HK-2 (cell line): ENCODE measurements around the gene DUSP14.
"Not testable (repeated sequence)": the region's sequence is repeated elsewhere in the genome, so short reads cannot be mapped to it uniquely, and the experiment has no call there.

ENCODE experiments used
- DNase-seq: peaks from one replicate; pipeline ENCODE4 v3.0.0-alpha.2; 2018; ENCODE audit not compliant: unreplicated experiment

DUSP14 gene, protein sequence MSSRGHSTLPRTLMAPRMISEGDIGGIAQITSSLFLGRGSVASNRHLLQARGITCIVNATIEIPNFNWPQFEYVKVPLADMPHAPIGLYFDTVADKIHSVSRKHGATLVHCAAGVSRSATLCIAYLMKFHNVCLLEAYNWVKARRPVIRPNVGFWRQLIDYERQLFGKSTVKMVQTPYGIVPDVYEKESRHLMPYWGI

DNA sequence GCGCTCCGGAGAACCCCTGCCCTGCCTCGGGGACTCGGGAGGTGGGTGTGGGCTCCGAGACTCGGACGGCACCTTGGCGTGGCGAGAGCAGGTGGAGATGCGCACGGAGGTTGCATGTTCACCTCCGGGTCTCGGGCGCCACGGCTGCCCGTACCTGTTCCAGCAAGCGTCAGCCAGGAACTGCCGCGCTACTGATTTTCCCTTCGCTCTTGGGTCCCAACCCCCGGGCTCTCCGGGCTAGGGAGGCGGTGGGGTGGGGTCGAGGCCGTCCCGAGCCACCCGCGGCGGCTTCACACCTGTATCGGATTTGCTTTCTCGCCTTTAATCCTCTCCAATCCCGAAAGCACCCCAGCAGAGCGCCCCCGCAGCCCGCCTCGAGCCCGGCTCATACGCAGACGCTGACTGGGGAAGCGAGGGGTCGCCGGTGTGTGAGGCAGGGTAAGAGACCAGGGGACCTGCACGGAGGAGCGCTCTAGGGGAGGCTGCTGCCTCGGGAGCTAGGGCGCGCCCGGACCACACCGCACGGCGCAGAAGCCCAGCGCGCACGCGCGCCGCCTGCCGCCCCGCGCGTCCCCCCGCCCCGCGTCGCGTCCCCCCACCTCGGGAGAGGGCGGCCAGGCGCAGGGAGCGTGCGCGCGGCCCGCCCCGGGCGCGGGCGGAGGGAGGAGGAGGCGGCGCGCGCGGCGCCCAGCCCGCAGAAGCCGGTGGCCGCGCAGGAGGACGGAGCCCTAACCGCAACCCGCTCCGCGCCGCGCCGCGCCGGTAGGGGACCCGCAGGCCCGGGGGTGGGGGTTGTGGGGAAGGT lies at the start of gene DUSP14:
DUSP14 (plus strand) TSS at position 695 of the 805 bp plus-strand sequence. CDS start 22,382 bp downstream, outside the sequence.
- DNase-seq: peak; percentile 82

DNA sequence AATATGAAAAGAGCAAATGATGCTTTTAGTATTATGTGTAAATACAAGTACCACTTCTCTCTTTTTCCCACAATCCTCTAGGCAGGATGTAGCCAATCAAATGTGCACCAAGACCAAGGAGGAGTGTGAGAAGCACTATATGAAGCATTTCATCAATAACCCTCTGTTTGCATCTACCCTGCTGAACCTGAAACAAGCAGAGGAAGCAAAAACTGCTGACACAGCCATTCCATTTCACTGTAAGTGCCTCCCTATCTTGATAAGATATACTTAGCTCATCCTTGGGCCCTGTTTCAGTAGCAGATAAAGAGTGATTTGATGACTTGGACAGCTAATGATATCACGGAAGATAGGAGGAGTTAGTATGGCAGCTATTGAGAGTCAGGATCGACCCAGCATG lies 49.3 kb upstream of the DUSP14 start:
- DNase-seq: no peak

DNA sequence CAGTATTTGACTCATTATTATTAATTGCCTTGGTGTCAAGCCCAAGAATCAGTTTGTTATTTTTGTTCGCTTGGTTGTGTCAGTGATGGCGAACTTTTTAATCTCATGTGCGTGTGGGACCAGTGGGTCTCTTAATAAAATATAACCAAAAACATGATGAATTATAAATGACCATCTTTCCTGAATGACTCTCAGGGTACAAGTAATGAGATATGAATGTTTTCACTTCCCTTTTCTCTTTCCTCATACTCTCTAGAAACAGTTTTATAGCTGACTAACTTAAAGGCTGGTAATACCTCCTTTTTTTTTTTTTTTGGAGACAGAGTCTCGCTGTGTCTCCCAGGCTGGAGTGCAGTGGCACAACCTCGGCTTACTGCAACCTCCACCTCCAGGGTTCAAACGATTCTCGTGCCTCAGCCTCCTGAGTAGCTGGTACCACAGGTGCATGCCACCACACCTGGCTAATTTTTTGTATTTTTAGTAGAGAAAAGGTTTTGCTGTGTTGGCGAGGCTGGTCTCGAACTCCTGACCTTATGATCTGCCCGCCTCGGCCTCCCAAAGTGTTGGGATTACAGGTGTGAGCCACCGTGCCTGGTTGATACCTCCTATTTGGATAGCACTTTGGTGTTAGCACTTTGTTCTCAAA lies 48.2 kb upstream of the DUSP14 start:
- not testable (repeated sequence) for DNase-seq

DNA sequence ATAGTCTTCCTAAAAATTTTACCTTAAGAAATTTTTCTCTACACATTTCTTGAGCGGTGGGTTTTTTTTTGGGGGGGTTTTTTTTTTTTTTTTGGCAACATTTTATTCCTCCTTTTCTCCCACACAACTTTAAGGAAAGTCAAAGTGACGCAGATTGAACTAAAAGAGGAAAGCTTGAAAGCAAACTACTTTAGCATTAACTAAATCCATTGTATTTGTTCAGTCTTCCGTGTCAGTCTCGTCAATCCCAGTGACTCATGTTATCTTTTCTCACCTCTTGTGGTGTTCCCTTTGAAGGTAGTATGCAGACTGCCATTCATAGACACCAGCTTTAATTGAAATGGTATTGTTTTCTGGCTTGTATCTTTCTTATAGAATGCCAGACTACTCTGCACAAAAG lies 43.7 kb upstream of the DUSP14 start:
- DNase-seq: no peak

DNA sequence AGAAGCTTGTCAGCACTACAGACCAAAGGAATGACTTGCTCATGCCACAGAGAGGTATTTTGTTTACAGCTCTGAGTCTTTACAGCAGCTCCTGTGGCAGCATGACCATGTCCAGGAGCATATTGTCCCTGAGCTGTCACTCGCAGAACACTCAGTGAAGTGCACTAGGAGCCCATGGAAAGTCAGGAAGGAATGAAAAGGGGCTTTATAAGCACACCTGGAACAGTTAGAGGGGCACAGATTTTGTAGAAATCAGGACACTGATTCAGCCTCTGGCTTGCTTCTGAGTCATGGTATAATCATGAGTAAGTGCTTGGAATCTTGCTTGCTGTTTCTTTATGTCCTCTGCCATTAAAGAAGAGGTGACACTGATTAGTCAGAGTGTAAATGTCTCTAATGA lies 42.0 kb upstream of the DUSP14 start:
- DNase-seq: peak; percentile 7

DNA sequence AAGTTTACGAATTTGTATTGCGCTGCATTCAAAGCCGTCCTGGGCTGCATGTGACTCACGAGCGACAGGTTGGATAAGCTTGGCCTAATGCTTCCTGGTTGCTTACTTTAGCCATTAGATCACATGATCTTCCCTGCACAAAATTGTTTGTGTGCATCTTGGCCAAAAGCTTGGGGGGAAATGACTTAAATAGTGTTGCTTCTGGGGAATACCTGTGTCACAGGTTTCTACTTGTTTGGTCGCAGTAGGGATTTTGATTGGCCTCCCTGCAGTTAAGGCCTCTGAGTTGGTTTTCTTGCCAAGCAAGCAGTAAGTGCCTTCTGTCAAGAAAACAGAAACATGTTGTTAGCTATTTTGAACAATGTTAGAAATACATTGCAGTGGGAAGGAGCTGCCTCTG lies 39.6 kb upstream of the DUSP14 start:
- DNase-seq: no peak

DNA sequence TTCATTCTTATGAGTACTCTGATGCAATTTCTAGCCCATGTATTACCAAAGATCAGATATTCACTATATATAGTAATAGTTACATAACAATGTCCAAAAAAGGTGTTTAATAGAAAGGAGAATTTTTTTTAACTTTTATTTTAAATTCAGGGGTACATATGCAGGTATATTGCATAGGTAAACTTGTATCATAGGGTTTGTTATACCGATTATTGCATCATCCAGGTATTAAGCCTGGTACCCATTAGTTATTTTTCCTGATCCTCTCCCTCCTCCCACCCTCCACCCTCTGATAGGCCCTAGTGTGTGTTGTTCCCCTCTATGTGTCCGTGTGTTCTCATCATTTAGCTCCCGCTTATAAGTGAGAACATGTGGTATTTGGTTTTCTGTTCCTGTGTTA lies 31.9 kb upstream of the DUSP14 start:
- DNase-seq: not testable (repeated sequence)

DNA sequence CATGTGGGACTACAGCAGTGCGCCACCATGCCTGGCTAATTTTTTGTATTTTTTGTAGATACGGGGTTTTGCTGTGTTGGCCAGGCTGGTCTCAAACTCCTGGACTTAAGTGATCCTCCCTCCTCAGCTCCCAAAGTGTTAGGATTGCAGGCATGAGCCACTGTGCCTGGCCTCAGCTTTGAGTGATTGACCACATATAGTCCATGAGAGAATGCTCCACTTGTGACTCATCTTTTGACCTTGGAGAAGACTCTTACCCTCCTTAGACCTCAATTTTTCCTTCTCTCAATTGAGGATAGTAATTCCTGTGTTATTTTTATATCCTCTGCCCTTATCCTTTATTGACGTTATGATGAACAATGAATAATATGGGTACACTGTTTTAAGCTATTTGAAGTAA lies 30.9 kb upstream of the DUSP14 start:
- no peak for DNase-seq

DNA sequence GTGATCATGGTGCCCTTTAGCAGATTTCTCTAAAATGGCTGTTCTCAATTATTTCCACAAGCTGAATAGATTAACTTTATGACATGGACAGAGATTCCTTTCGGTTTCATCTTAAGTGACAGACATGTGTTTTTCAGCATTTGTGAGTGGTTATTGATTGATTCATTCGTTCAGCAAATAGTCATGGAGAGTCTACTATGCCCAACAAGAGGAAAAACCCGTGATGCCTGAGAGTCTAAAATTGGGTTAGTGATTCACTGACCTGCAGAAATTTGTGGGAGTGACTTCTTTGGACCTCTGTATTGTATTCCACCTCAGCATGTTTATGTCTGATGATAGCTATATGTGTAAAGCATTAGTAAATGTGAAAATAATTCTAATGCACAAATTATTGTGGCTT lies 28.0 kb upstream of the DUSP14 start:
- no peak for DNase-seq

DNA sequence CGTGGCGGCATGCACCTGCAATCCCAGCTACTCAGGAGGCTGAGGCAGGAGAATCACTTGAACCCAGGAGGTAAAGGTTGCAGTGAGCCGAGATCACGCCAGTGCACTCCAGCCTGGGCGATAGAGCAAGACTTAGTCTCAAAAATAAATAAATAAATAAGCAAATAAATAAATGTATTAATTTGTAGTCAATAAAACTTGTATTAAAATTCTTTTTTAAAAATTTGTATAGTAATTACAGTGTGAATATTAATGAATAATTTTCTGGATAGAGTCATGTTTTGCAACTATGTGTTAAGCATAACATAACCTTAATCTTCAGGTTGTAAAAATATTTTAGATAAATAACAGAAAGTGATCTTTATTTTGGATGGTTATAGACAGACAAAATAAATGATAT lies 27.2 kb upstream of the DUSP14 start:
- no peak for DNase-seq

DNA sequence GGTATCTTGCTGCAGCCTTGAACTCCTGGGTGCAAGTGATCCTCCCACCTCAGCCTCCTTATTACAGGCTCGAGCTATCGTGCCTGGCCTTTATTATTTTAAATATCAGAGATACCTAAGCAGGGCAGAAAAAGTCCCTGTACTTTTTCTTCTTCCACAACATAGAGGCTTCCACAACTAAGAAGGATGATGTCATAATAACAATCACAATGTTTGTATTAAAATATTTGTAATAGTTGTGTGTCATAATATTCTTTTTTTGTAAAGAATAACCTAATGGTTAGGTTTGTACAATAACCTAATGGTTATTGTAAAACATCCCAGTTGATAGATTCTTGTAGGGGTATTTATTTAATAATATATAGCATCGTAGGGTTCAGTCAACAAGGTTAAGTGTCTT lies 26.7 kb upstream of the DUSP14 start:
- DNase-seq: no peak

DNA sequence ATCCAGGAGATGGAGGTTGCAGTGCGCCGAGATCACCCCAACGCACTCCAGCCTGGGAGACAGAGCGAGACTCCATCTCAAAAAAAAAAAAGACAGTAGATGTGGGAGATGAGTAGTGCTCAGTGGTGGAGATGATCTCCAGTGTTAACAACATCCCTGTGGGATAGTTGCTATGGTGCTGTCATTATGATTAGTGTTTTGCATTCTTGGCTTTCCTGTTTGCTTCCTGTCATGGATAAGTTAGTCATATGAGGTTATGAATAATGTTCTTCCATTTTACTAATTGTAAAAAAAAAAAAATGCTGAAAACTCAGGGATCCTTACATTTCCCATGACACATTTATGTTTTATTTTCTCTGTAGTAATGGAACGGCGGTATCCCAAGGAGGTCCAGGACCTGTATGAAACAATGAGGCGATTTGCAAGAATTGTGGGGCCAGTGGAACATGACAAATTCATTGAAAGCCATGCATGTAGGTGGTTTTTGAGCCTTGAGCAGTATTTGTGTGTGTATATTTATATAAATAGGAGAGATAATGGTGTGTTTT lies 24.5 kb upstream of the DUSP14 start:
- DNase-seq: no peak

DNA sequence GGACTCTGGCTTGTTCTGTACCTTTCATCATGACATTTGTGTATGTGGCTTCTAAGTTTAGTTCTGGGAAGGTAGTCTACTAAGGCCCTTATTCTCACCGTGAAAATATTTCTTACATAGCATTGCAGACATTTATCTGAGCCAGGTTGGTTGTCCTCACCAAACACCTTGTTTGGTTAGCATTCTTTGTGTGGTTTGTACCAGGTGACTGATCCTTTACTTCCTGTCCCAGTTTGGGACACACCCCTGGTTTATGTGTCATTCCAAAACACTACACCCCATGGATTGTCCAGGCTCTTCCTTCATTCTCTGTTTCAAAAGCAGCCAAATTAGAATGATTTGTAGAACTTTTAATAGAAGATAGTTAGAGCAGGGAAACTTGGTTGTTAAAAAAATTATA lies 23.2 kb upstream of the DUSP14 start:
- no peak for DNase-seq

DNA sequence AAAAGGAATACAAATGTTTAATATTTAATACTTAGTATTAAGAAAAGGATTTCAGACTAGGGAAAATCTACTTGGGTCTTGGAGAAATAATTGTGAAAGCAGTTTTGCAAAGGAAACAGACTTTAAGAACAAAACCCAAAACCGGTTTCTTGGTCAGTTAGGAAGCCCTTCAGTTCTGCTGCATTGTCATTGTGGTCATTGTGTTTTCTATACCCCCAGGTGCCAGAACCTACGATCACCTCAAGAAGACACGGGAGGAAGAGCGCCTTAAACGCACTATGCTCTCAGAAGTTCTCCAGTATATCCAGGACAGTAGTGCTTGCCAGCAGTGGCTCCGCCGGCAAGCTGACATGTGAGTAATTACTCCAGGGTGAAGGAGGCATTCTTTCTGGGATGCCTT lies 19.5 kb upstream of the DUSP14 start:
- no peak for DNase-seq

DNA sequence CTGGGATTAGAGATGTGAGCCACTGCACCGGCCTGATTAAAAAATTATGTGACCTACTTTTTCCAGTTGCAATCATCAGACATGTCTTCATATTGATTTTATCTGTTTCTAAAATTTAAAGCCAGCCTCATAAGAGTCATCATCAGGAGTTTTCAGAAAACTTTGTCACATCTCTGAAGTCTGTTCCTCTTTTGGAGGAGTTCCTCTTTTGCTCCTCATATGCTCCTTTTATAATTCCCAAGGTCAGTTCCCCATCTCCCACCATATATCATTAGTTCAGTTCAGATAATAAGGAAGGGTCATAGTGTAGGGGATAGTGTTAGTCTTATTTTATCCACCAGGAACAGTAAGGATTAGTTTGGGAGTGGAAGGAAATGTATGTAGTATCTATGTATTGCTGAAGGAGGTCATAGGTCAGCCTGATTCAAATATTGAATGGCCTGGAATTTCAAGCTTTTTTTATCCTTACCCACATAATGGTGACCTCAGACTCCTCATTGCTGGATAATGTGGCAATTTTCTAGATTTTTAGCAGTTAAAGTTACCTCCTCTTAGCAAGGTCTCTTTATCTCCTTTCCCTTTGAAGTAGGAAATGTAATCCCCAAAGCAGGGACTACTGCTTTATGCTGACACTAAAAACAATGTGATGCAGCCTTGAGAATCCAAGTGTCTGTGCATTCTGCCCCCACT lies 13.8 kb upstream of the DUSP14 start:
- DNase-seq: no peak

DNA sequence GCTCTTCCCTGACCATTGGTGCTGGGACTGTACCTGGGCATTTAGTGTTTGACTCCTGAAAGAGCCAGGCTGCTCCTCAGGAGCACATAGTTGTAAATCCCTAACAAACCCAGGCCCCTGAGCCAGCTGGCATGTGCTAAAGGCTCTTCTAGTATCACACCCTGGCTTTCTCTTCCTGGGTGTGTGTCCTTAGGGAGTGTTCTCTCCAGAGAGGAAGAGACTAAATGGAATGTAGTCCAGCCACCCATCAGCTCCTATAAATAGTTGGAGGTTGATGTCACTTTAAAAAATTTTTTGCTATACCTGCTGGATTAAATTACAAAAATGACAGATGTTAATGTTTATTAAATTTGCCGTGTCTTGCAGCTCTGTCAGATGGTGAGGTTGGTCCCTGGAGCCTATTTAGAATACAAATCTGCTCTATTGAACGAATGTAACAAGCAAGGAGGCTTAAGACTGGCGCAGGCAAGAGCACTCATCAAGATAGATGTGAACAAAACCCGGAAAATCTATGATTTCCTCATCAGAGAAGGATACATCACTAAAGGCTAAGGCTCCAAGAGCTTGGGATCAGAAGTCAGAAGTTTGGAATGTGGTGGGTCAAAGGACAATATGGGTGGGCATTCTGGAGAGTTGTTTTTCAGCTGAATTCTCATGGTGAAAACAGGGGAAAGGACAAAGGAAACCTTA lies 13.1 kb upstream of the DUSP14 start:
- DNase-seq: no peak

DNA sequence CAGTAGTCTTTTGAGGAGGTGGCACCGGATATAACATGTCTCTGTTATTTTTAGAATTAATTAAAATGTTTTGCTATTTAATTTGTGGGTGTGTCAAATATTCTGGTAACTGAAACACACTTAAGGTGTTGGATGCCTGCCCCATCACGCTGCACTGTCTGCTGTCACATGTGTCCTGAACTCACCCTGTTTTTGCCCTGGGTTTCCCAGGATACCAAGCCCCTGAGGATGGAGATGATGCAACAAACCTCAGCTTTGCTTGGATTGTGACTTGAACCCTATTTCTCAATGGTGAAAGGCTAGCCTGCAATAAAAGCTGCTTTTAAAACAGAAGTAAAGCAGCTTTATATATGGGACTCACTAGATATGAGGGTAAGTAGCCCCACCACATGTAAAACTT lies 11.5 kb upstream of the DUSP14 start:
- no peak for DNase-seq

DNA sequence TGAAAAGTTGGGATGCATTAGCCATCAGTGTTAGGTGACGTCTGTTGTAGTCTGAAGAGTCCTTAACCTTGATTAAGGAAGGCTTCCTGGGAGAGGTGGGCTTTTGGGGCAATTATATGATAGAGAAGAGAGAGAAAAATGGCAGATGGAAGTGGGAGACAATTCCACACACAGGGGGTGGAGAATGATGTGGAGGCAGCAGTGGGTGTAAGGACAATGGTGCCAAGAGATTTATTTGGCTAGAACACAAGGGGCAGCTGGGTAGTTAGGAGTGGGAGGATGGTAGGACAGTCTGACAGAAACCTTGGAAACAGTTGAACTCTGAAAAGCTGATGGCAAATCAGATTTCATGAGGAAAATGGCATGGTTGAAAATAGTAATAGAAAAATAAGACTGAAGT lies 10.7 kb upstream of the DUSP14 start:
- DNase-seq: no peak

DNA sequence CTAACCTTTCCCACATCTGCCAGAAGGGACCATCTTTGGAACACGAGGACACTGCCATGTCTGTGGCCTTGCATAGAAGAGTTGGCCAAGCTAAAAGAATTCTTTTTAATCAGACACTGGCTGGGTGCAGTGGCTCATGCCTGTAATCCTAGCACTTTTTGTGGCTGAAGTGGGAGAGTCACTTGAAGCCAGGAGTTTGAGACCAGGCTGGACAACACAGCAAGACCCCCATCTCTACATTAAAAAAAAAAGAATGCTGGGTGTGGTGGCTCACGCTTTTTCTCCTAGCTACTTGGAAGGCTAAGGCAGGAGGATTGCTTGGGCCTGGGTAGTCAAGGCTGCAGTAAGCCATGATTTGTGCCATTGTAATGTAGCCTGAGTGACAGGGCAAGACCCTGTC lies 9.3 kb upstream of the DUSP14 start:
- no peak for DNase-seq

DNA sequence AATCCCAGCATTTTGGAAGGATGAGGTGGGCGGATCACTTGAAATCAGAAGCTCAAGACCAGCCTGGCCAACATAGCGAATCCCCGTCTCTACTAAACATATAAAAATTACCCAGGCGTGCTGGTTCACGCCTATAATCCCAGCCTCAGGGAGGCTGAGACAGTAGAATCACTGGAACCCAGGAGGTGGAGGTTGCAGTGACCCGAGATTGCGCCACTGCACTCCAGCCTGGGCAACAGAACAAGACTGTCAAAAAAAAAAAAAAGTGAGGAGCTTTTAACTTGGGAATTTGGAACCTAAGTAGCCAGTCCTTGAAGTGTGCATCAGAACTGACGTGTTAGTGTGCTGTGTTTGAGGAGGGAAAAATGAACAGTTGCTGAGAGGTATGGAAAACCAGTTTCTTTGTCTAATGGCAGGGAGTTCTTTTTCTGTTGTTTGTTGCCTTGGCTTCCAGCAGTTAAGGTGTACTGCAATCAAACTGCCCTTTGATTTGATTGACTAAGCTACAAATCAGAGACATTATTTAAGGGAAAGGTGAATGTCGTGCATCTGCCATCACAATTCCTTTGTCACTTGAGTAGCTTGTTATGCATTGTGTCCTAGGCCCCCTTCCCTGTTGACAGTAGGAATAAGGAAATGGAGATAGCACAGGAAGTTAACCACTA lies 8.6 kb upstream of the DUSP14 start:
- DNase-seq: no peak
